ENCODE data around the gene AGBL4.

DNA sequence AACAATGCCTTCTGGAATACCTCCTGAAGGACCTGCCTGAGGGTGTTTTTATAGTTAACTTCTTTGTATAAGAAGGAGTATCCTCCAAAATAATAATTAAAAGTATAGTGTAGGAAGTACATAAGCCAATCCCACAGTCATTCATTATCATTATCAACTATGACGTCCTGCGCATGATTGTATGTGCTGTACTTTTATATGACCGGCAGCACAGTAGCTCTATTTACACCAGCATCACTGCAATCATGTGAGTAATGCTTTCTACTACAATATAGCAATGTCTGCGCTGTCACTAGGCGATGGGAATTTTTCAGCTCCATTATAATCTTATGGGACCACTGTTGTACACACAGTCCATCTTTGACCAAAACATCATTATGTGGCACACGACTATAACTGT, 1319.0 kb downstream of the AGBL4 start:
- TF ChIP-seq SP1 (CRISPR knock-in tag; IDR thresholded peaks at IDR 0.05) (no peak), SIN3A (IDR thresholded peaks at IDR 0.05; ENCODE audit: borderline replicate concordance in 2 of 2, control insufficient read depth in 1 of 2, low read depth in 2 of 2, low read length in 2 of 2) (no peak), GTF2F1 (IDR thresholded peaks at IDR 0.05; ENCODE audit: low read depth, low read length) (no peak), ZZZ3 (IDR thresholded peaks at IDR 0.05) (no peak)
- TF ChIP-seq, protein P1, sequence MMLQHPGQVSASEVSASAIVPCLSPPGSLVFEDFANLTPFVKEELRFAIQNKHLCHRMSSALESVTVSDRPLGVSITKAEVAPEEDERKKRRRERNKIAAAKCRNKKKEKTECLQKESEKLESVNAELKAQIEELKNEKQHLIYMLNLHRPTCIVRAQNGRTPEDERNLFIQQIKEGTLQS (IDR thresholded peaks at IDR 0.05), result no peak
- TF ChIP-seq, protein P1 (CRISPR knock-in tag; conservative IDR thresholded peaks at IDR 0.05), result no peak
- TF ChIP-seq, protein P2, sequence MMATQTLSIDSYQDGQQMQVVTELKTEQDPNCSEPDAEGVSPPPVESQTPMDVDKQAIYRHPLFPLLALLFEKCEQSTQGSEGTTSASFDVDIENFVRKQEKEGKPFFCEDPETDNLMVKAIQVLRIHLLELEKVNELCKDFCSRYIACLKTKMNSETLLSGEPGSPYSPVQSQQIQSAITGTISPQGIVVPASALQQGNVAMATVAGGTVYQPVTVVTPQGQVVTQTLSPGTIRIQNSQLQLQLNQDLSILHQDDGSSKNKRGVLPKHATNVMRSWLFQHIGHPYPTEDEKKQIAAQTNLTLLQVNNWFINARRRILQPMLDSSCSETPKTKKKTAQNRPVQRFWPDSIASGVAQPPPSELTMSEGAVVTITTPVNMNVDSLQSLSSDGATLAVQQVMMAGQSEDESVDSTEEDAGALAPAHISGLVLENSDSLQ (IDR thresholded peaks at IDR 0.05), result no peak
- TF ChIP-seq, protein P3, sequence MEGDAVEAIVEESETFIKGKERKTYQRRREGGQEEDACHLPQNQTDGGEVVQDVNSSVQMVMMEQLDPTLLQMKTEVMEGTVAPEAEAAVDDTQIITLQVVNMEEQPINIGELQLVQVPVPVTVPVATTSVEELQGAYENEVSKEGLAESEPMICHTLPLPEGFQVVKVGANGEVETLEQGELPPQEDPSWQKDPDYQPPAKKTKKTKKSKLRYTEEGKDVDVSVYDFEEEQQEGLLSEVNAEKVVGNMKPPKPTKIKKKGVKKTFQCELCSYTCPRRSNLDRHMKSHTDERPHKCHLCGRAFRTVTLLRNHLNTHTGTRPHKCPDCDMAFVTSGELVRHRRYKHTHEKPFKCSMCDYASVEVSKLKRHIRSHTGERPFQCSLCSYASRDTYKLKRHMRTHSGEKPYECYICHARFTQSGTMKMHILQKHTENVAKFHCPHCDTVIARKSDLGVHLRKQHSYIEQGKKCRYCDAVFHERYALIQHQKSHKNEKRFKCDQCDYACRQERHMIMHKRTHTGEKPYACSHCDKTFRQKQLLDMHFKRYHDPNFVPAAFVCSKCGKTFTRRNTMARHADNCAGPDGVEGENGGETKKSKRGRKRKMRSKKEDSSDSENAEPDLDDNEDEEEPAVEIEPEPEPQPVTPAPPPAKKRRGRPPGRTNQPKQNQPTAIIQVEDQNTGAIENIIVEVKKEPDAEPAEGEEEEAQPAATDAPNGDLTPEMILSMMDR (IDR thresholded peaks at IDR 0.05 in 2 of 3, conservative IDR thresholded peaks at IDR 0.05 in 1 of 3; ENCODE audit: insufficient read depth in 2 of 3, low read depth in 1 of 3, low read length in 3 of 3), result no peak
